Prostate gland (tissue), 2 donors: ENCODE data around the gene ACCSL. TPM values are rescaled to one million over a fixed set of nuclear protein-coding genes. Genes with fewer than 3 reads are reported as not detected.

Source experiments
- DNase-seq: peaks from one replicate; pipeline ENCODE4 v3.0.0-alpha.2; 2019; ENCODE audit warnings: low spot score
- H3K27ac ChIP-seq, 2 donors: fragments of 200-600 bp; sonication (generic); 2 replicates each; pipeline ENCODE4 v1.5.1; 2017 to 2019
- H3K27me3 ChIP-seq: fragments of 200-600 bp; sonication (generic); replicated peaks from 2 replicates; pipeline ENCODE4 v1.5.1; 2019; ENCODE audit not compliant: insufficient read depth
- H3K36me3 ChIP-seq, 2 donors: fragments of 200-600 bp; sonication (generic); 1 replicate in 1 of 2; 2 replicates in 1 of 2; pipeline versions ENCODE4 v1.5.1 to v1.8.1; 2017 to 2019
- H3K4me1 ChIP-seq: fragments of 200-600 bp; sonication (generic); replicated peaks from 2 replicates; pipeline ENCODE4 v1.5.1; 2019
- H3K4me3 ChIP-seq, 2 donors: fragments of 200-600 bp; sonication (generic); 2 replicates each; pipeline ENCODE4 v1.5.1; 2017 to 2019
- H3K9me3 ChIP-seq: fragments of 200-600 bp; sonication (generic); 2 replicates; pipeline ENCODE4 v1.5.1; 2017
- POLR2A ChIP-seq: fragments of 450-650 bp; IDR thresholded peaks from one replicate; pipeline ENCODE4 v1.6.1; 2016; ENCODE audit warnings: antibody characterized with exemption, mild to moderate bottlenecking
- POLR2AphosphoS5 ChIP-seq: sonication (generic); formaldehyde crosslinking; IDR thresholded peaks from one replicate; pipeline ENCODE4 v1.6.1; 2017; ENCODE audit warnings: antibody characterized with exemption
- WGBS: methylation state at CpG from one replicate; pipeline ENCODE4 v1.1.5; 2018; 5-methylcytosine and 5-hydroxymethylcytosine counted together
- intact Hi-C: fragments of 100-400 bp; cut with DNase I; formaldehyde crosslinking; loops from one replicate; pipeline ENCODE4 v1.14.2; 2022
- total RNA-seq, 2 donors: library from RNA; depleted of rRNA; stranded (reverse); fragments of >200 nt; gene quantifications; one replicate each; pipeline ENCODE4 v1.1.0, GENCODE V29; 2016
- TF ChIP-seq, protein P1 (sequence below), 4 experiments: fragments of 200-600 bp in 2 of 4; fragments of 450-650 bp in 2 of 4; sonication (generic) in 2 of 4; IDR thresholded peaks; 1 replicate in 3 of 4; 2 replicates in 1 of 4; pipeline ENCODE4 v1.5.1; 2016 to 2019; ENCODE audit warnings: antibody characterized with exemption in 4 of 4, mild to moderate bottlenecking in 2 of 4, moderate library complexity in 2 of 4

Gene ACCSL
- total RNA-seq, 2 donors from 2014 or later: not detected

DNA sequence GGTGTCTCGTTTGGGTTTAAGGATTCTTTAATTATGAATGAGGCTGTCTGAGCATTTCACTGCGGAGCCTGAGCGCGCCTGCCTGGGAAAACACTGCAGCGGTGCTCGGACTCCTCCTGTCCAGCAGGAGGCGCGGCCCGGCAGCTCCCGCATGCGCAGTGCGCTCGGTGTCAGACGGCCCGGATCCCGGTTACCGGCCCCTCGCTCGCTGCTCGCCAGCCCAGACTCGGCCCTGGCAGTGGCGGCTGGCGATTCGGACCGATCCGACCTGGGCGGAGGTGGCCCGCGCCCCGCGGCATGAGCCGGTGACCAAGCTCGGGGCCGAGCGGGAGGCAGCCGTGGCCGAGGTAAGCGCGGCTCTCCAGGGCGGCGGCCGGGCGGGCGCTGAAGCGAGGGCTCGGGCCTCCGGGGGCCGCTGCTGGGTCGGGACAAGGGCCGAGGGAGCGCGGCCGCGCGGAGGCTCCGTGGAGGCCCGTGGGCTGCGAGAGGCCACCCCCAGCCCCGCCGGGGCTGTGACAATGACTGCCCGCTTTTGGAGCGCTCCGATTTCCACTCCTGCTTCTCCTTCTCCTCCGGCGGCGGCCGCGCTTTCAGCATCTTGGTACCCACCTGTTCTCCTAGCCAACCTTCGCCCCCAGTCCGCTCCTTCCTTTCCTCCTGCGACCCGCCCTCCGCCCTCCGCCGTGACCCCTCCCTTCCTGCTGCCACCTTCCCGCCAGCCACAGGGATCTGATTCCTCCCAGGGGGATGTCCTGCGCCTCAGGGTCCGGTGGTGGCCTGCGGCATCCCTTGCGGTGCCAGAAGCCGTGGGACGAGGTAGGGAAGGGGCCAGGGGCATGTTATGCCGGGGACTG, 48.0 kb downstream of the ACCSL start, which contains the start of gene EXT2:
EXT2 (plus strand) TSS at position 173 of the 854 bp plus-strand sequence. CDS start 12,035 bp downstream, outside the sequence.
- DNase-seq: peak; percentile 85
- H3K9me3 ChIP-seq: no peaks in the 10 kb centered on the region
- no peaks in the 10 kb centered on the region for H3K36me3 ChIP-seq
- WGBS: under 1% methylated on average over 47 of the region's 83 CpGs
- peak within 1 kb of the TSS; percentile 69 to 88 for H3K4me3 ChIP-seq
- peaks cover 9% of the 10 kb centered on the region for H3K4me1 ChIP-seq
- H3K27ac ChIP-seq: peak within 1 kb of the TSS; percentile 67 to 76
- intact Hi-C loops: loop anchor here (5.0 kb wide), 1 partner anchor 442 kb away; no protein-coding TSS in a partner anchor
- H3K27me3 ChIP-seq: no peaks in the 10 kb centered on the region
- TF ChIP-seq, protein P1, sequence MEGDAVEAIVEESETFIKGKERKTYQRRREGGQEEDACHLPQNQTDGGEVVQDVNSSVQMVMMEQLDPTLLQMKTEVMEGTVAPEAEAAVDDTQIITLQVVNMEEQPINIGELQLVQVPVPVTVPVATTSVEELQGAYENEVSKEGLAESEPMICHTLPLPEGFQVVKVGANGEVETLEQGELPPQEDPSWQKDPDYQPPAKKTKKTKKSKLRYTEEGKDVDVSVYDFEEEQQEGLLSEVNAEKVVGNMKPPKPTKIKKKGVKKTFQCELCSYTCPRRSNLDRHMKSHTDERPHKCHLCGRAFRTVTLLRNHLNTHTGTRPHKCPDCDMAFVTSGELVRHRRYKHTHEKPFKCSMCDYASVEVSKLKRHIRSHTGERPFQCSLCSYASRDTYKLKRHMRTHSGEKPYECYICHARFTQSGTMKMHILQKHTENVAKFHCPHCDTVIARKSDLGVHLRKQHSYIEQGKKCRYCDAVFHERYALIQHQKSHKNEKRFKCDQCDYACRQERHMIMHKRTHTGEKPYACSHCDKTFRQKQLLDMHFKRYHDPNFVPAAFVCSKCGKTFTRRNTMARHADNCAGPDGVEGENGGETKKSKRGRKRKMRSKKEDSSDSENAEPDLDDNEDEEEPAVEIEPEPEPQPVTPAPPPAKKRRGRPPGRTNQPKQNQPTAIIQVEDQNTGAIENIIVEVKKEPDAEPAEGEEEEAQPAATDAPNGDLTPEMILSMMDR (IDR thresholded peaks at IDR 0.05): peak; percentile 59 to 95 (median 92)
- TF ChIP-seq POLR2AphosphoS5: peak; percentile 78
- TF ChIP-seq POLR2A: peak; percentile 67

DNA sequence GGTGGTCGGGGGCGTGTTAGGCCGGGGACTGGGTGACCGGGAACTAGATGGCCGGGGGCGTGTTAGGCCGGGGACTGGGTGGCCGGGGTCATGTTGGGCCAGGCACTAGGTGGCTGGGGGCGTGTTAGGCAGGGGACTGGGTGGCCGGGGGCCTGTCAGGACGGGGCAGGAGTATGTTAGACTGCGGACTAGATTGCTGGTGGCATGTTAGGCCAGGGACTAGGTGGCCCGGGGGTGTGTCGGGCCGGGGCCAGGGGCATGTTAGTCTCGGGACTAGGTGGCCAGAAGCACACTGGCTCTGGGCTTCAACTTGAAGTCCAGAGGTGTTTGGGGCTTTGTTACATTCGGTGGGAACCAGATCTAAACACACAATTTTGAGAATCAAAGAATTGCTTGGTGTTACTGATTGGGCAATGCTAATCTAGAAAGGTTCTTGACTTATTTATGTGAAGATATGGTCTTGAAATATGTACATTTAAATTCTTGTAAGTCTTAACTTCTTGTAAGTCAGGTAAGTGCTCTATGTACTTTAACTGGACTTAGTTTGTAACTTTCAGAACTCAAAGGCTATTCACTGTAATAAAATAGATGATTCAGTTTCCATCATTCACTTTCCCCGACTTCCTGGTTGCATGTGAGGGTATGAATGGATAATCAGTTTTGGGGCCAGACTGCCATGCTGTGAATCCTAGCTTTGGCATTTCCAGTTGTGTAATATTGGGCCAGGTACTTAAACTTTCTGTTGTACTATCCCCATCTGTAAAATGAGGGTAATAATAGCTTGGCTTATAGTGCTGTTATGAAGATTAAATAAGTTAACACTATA, 48.8 kb downstream of the ACCSL start:
- H3K27ac ChIP-seq: peak overlapping the region; percentile 67 to 76
- no peaks in the 10 kb centered on the region for H3K27me3 ChIP-seq
- TF ChIP-seq POLR2A: no peak
- TF ChIP-seq, protein P1 (IDR thresholded peaks at IDR 0.05): no peak
- TF ChIP-seq POLR2AphosphoS5: no peak
- intact Hi-C loops: loop anchor here (5.0 kb wide), 1 partner anchor 441 kb away; no protein-coding TSS in a partner anchor
- H3K4me1 ChIP-seq: peaks cover 9% of the 10 kb centered on the region
- H3K4me3 ChIP-seq: peak overlapping the region; percentile 69 to 88
- 15% methylated on average over 18 of the region's 18 CpGs for WGBS
- H3K36me3 ChIP-seq: no peaks in the 10 kb centered on the region
- no peaks in the 10 kb centered on the region for H3K9me3 ChIP-seq
- no peak for DNase-seq

DNA sequence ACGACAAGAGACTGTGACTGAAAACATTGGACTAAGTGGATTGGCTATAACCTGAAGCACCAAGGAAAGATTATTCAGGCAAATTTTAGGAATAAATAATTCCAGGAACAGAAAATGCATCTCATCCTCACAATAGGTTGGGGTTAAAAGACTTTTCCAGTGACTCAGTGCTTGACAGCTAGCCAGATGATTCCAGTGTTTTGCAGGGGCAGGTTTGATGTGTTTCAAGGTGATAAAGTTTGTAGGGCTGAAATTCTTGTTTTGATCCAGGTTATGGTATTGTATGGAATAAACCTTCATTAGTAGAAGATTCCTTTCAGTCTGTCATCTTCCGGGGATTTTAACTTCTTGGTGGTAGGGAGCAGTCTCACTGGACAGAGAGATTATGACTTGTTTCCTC, 50.0 kb downstream of the ACCSL start:
- Histone ChIP-seq H3K4me1 (peaks cover 9% of the 10 kb centered on the region), H3K27me3 (no peaks in the 10 kb centered on the region), H3K27ac (no peak overlapping the region), H3K4me3 (no peak overlapping the region), H3K9me3 (no peaks in the 10 kb centered on the region), H3K36me3 (no peaks in the 10 kb centered on the region)
- TF ChIP-seq POLR2AphosphoS5: no peak
- TF ChIP-seq POLR2A: no peak
- TF ChIP-seq, protein P1 (IDR thresholded peaks at IDR 0.05): no peak
- 66% methylated on average over 2 of the region's 2 CpGs for WGBS
- DNase-seq: no peak
- intact Hi-C loops: loop anchor here (5.0 kb wide), 1 partner anchor 439 kb away; no protein-coding TSS in a partner anchor

DNA sequence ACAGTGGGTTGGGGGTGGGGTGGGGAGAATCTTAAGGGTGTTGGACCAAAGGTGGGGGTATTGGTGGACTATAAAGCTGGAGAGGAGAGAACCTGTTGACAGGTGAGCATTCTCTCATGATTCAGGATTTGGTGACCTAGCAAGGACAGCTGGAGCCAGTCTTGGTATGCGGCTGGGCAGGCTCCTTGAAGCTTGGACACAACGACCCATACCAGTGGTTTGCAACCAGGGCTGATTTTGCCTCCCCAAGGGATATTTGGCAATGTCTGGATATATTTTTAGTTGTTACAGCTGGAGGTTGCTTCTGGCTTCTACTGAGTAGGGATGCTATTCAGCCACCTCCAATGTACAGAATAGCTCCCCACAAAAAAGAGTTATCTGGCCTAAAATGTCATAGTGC, 53.3 kb downstream of the ACCSL start:
- Histone ChIP-seq H3K27ac (no peak overlapping the region), H3K9me3 (no peaks in the 10 kb centered on the region), H3K4me1 (peaks cover 7% of the 10 kb centered on the region), H3K27me3 (no peaks in the 10 kb centered on the region), H3K36me3 (no peaks in the 10 kb centered on the region), H3K4me3 (no peak overlapping the region)
- no peak for DNase-seq
- TF ChIP-seq POLR2AphosphoS5 (no peak), POLR2A (no peak)
- TF ChIP-seq, protein P1 (IDR thresholded peaks at IDR 0.05): no peak
- intact Hi-C loops: loop anchor here (10.0 kb wide), 1 partner anchor 184 kb away; no protein-coding TSS in a partner anchor
- 95% methylated on average over 2 of the region's 2 CpGs for WGBS
